Transverse colon (tissue), 4 donors: ENCODE data around the gene MAX.

Experiments
- CTCF ChIP-seq, 5 experiments: fragments of 200-600 bp in 3 of 5; fragments of 450-650 bp in 2 of 5; sonication (generic) in 3 of 5; IDR thresholded peaks; 1 replicate in 2 of 5; 2 replicates in 3 of 5; pipeline ENCODE4 v1.5.1; 2016 to 2017; ENCODE audit warnings: antibody characterized with exemption in 5 of 5, inconsistent platforms in 3 of 5, mild to moderate bottlenecking in 2 of 5, moderate library complexity in 1 of 5
- EP300 ChIP-seq: sonication (generic); formaldehyde crosslinking; IDR thresholded peaks from one replicate; pipeline ENCODE4 v1.6.1; 2017; ENCODE audit warnings: antibody characterized with exemption, low read depth
- POLR2A ChIP-seq: fragments of 450-650 bp; IDR thresholded peaks from one replicate; pipeline ENCODE4 v1.6.1; 2016; ENCODE audit warnings: antibody characterized with exemption, mild to moderate bottlenecking, moderate library complexity
- POLR2AphosphoS5 ChIP-seq, 3 donors: sonication (generic); formaldehyde crosslinking; IDR thresholded peaks; one replicate each; pipeline ENCODE4 v1.6.1; 2016; ENCODE audit warnings: antibody characterized with exemption in 3 of 3

- TF ChIP-seq POLR2AphosphoS5 (IDR thresholded peaks at IDR 0.05) (no peak), CTCF (IDR thresholded peaks at IDR 0.05) (no peak), EP300 (no peak), POLR2A (no peak)
These were observed 15.7 kb upstream of the MAX start for GRCh38 chr14:65117769-65118745.
